Measurements from ENCODE around the gene TRIM7.
A peak's percentile ranks its signal among the peaks of the same experiment; 100 is the strongest.
"Not testable (repeated sequence)": the region's sequence is repeated elsewhere in the genome, so short reads cannot be mapped to it uniquely, and the experiment has no call there.

TRIM7 gene

DNA sequence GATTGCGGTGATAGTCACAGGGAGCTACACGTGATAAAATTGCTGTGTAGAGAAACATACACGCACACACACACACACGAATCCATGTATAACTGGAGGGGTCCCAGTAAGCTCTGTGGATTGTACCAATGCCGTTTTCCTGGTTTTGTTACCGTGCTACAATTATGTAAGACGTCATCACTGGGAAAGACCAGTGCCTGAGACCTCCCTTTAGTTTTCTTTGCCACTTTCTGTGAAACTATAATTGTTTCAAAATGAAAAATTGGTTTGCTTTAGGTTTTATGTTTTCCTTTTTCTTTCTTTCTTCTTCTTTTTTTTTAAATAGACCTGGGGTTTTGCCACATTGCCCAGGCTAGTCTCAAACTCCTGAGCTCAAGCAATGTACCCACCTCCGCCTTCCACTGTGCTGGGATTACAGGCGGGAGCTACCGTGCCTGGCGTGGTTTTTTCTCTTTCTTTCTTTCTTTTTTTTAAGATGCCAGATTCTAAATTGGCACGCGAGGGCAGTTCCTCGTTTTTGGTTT is 36.3 kb downstream of the TRIM7 start:
- Histone ChIP-seq H3K27ac (ENCODE audit: low read depth, low read length, severe bottlenecking) (no peak overlapping the region), H3K9me3 (ENCODE audit: control insufficient read depth, low read length) (no peaks in the 10 kb centered on the region), H3K36me3 (ENCODE audit: control insufficient read depth, insufficient read depth, low read length) (no peaks in the 10 kb centered on the region), H3K4me3 (ENCODE audit: extremely low read depth, insufficient read depth, low read length, poor library complexity, severe bottlenecking) (peak overlapping the region; percentile 29), H3K4me1 (ENCODE audit: control insufficient read depth, insufficient read depth, low read length, poor library complexity, severe bottlenecking) (peaks cover 7% of the 10 kb centered on the region)
- 31 to 41% methylated on average over 6 to 7 of the region's 14 CpGs for WGBS, 2 experiments (ENCODE audit: insufficient coverage in 2 of 2)

DNA sequence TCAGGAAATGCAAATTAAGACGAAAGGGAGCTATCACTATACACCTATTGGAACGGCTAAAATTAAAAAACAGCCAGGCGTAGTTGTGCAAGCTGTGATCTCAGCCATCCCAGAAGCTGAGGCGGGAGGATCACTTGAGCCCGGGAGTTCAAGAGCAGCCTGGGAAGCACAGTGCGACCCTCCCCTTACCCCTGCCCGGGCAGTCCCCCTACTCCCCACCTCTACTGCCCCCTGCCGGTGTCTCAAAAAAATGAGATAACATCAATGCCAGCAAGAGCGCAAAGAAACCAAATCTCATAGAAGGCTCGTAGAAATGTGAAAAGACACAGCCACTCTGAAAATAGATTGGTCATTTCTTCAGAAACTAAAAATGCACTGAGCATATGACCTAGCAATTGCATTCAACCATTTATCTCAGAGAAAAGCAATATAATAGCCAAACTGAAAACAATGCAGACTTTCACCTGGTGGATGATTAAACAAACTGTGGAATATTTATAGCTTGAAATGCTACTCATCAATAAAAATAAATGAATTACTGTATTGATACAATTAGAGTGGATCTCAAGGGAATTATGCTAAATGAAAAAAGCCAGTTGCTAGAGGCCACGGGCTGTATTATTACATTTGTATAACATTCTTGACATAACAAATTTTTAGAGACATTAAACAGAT is 37.0 kb downstream of the TRIM7 start:
- Histone ChIP-seq H3K4me1 (ENCODE audit: control insufficient read depth, insufficient read depth, low read length, poor library complexity, severe bottlenecking) (peaks cover 7% of the 10 kb centered on the region), H3K9me3 (ENCODE audit: control insufficient read depth, low read length) (no peaks in the 10 kb centered on the region), H3K27ac (ENCODE audit: low read depth, low read length, severe bottlenecking) (no peak overlapping the region), H3K4me3 (ENCODE audit: extremely low read depth, insufficient read depth, low read length, poor library complexity, severe bottlenecking) (no peak overlapping the region), H3K36me3 (ENCODE audit: control insufficient read depth, insufficient read depth, low read length) (no peaks in the 10 kb centered on the region)
- 8 to 9% methylated on average over 7 to 10 of the region's 11 CpGs for WGBS, 2 experiments (ENCODE audit: insufficient coverage in 2 of 2)

DNA sequence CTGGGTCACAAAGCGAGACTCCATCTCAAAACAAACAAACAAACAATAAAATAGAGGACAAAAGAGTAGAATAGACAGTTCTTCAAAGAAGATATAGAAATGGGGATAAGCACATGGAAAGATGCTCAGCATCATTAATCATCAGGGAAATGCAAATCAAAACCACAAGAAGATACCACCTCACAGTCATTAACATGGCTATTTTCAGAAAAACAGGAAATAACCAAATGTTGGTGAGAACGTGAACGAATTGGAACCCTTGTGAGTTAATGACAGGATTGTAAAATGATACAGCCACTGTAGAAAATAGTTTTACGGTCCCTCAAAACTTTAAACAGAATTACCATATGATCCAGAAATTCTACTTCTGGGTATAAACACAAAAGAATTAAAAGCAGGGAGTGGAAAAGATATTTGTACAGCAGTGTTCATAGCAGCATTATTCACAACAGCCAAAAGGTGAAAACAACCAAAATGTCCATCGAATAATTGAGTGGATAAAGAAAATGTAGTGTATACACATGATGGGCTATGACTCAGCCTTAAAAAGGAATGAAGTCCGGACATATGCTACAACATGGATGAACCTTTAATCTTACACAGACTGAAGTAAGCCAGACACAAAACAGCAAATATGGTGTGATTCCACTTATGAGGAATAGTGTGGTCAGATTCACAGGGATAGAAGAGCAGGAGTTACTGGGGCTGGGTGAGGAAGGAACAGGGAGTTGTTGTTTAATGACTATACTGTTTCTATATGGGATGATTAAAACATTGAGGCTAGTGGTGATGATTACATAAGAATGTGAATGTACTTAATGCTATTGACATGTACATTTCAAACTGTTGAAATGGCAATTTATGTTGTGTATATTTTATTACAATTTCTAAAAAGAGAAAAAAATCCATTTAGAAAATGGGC is 37.9 kb downstream of the TRIM7 start:
- no peak overlapping the region for H3K4me3 ChIP-seq (ENCODE audit: extremely low read depth, insufficient read depth, low read length, poor library complexity, severe bottlenecking)
- no peaks in the 10 kb centered on the region for H3K36me3 ChIP-seq (ENCODE audit: control insufficient read depth, insufficient read depth, low read length)
- WGBS, 2 experiments (ENCODE audit: insufficient coverage in 2 of 2) = 83 to 87% methylated on average over 1 to 3 of the region's 6 CpGs
- no peak overlapping the region for H3K27ac ChIP-seq (ENCODE audit: low read depth, low read length, severe bottlenecking)
- peaks cover 7% of the 10 kb centered on the region for H3K4me1 ChIP-seq (ENCODE audit: control insufficient read depth, insufficient read depth, low read length, poor library complexity, severe bottlenecking)
- H3K9me3 ChIP-seq (ENCODE audit: control insufficient read depth, low read length) = no peaks in the 10 kb centered on the region

DNA sequence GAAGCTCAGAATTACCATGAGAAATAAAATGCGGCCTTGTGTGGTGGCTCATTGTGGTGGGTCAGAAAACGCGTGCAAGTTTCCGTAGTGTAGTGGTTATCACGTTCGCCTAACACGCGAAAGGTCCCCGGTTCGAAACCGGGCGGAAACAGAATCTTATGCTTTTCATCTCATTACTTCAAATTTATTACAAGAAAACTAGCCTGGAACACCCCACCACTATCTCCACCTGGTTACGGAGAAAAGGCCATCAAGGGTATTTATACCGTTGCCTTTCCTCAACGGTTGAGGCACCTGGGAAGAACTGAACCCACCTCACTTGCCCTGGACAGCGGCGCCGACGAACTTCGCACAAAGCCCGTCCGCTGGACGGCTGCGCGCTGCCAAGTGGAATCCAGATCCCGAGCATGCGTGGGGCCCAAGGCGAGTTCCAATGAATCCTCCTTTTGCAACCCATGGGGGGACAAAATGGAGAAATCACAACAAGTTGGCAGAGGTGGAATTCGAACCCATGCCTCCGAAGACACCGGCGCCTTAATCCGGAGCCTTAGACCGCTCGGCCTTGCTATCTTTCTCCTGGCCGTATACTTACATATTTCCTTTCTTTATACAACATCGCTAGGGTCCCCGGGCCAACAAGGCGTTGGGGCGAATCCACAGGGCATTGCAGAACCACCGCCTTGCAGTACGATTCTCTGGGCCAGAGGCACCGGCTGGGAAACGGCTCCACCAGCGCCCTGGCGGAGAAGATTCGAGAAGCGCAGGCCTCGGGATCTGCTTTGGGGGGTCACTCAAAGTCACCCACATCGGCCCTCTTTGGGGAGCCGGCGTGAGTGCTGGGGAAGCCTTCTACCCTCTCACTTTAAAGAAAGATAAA is 40.7 kb downstream of the TRIM7 start:
- Histone ChIP-seq H3K27ac (ENCODE audit: low read depth, low read length, severe bottlenecking) (no peak overlapping the region), H3K36me3 (ENCODE audit: control insufficient read depth, insufficient read depth, low read length) (no peaks in the 10 kb centered on the region), H3K4me1 (ENCODE audit: control insufficient read depth, insufficient read depth, low read length, poor library complexity, severe bottlenecking) (peaks cover 3% of the 10 kb centered on the region), H3K9me3 (ENCODE audit: control insufficient read depth, low read length) (no peaks in the 10 kb centered on the region), H3K4me3 (ENCODE audit: extremely low read depth, insufficient read depth, low read length, poor library complexity, severe bottlenecking) (peak overlapping the region; percentile 22)
- WGBS, 2 experiments (ENCODE audit: insufficient coverage in 2 of 2) = 78 to 81% methylated on average over 32 to 44 of the region's 52 CpGs

DNA sequence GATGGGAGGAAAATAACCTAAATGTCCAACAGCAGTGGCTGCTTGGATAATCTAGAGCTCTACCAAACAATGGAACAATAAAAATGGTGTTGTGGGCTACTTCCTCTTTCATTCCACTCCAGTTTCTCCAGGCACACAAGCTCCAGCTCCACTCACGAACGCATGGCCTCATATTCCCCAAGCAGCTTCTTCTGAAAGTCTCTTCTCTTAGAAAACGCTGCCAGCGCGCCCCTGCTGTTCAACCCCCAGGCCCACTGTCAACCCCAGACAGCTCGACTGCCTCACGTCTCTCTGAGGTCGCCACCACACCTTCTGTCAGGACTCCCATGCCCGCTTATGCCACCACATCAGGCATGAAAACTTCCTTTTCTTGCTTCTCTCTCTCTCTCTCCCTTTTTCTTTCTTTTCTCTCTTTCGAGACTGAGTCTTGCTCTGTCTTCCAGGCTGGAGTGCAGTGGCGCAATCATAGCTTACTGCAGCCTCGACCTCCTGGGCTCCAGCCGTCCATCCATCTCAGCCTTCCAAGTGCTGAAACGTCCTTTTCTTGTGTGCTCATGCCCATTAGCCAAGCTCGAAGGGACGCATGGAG is 41.4 kb downstream of the TRIM7 start:
- Histone ChIP-seq H3K36me3 (ENCODE audit: control insufficient read depth, insufficient read depth, low read length) (no peaks in the 10 kb centered on the region), H3K4me1 (ENCODE audit: control insufficient read depth, insufficient read depth, low read length, poor library complexity, severe bottlenecking) (no peaks in the 10 kb centered on the region), H3K9me3 (ENCODE audit: control insufficient read depth, low read length) (no peaks in the 10 kb centered on the region), H3K27ac (ENCODE audit: low read depth, low read length, severe bottlenecking) (no peak overlapping the region), H3K4me3 (ENCODE audit: extremely low read depth, insufficient read depth, low read length, poor library complexity, severe bottlenecking) (peak overlapping the region; percentile 22)
- WGBS, 2 experiments (ENCODE audit: insufficient coverage in 2 of 2) = 25 to 26% methylated on average over 12 to 13 of the region's 16 CpGs

DNA sequence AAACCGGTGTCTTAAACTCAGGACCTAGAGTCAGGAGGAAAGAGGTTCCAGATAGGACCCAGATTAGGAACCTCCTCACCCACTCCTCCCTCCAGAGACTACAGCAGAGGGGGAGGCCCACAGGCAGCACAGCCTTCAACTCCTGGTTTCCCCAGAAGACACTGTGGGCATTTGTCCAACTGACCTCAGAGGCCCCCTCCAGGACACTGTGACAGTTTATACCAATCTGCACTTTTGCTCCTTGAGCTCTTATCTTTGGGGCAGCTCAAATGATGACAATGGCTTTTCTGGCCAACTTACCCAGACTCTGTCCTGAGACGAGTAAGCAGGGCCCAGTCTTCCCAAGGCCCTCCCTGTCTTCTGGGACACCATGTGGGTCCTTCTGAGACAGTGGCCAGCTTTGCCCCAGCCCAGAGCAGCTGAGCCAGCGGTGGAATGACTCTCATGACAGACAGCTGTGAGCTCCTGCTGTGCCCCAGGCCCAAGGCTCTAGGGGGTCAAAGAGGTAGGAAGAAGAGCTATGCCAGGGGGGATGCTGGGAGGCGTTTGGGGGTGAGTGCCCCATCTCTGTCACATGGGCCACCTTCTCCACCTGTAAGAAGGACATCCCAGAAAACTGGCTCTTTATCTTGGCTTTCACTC is 43.3 kb downstream of the TRIM7 start:
- no peak overlapping the region for H3K27ac ChIP-seq (ENCODE audit: low read depth, low read length, severe bottlenecking)
- H3K9me3 ChIP-seq (ENCODE audit: control insufficient read depth, low read length) = no peaks in the 10 kb centered on the region
- WGBS, 2 experiments (ENCODE audit: insufficient coverage in 2 of 2) = 83 to 92% methylated on average over 2 of the region's 4 CpGs
- no peak overlapping the region for H3K4me3 ChIP-seq (ENCODE audit: extremely low read depth, insufficient read depth, low read length, poor library complexity, severe bottlenecking)
- no peaks in the 10 kb centered on the region for H3K36me3 ChIP-seq (ENCODE audit: control insufficient read depth, insufficient read depth, low read length)
- H3K4me1 ChIP-seq (ENCODE audit: control insufficient read depth, insufficient read depth, low read length, poor library complexity, severe bottlenecking) = no peaks in the 10 kb centered on the region

DNA sequence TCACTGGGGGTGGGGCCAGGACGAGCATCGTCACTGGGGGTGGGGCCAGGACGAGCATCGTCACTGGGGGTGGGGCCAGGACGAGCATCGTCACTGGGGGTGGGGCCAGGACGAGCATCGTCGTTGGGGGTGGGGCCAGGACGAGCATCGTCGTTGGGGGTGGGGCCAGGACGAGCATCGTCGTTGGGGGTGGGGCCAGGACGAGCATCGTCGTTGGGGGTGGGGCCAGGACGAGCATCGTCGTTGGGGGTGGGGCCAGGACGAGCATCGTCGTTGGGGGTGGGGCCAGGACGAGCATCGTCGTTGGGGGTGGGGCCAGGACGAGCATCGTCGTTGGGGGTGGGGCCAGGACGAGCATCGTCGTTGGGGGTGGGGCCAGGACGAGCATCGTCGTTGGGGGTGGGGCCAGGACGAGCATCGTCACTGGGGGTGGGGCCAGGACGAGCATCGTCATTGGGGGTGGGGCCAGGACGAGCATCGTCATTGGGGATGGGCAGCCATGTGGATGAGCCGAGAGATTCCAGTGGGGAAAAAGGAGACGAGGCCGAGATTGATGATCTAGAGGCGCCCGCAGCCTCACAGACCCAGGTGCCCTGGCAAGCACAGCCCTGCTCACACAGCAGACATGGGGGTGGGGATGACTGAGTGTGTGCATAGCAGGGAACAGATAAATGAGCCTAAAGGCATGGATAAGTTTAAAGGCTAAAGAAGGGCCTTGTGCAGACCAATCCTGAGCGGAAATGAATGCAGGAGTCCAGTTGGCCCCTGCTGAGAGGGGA is 44.1 kb downstream of the TRIM7 start:
- not testable (repeated sequence) for H3K27ac ChIP-seq (ENCODE audit: low read depth, low read length, severe bottlenecking); H3K4me1 ChIP-seq (ENCODE audit: control insufficient read depth, insufficient read depth, low read length, poor library complexity, severe bottlenecking); H3K9me3 ChIP-seq (ENCODE audit: control insufficient read depth, low read length); H3K4me3 ChIP-seq (ENCODE audit: extremely low read depth, insufficient read depth, low read length, poor library complexity, severe bottlenecking); H3K36me3 ChIP-seq (ENCODE audit: control insufficient read depth, insufficient read depth, low read length)
- WGBS, 2 experiments (ENCODE audit: insufficient coverage in 2 of 2) = 46 to 65% methylated on average over 9 to 11 of the region's 48 CpGs

DNA sequence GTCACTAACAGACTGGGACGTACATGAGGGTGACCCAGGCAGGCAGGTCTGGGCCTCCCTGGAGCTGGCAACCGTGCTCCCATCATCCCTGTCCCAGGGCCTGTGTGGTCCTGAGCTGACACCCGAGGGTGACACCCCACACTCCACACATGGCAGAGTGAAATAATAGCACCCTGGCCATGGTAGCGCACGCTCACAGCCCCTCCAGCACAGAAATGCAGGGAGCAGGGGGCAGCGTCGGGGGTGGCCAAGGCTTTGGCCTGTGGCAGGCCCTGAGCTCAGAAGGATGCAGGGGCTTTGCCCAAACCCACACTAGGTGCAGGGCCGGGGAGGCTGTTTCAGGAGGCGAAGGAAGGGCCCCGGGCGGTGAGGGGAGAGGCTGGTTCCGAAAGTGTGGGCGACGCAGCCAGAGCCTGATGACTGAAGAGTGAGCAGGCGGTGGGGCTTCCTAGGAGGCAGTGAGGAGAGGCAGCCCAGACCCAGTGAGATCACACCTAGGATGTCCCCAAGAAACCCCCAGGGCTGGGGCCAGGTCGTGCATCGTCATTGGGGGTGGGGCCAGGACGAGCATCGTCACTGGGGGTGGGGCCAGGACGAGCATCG is 44.7 kb downstream of the TRIM7 start:
- peak overlapping the region; percentile 69 for H3K27ac ChIP-seq (ENCODE audit: low read depth, low read length, severe bottlenecking)
- H3K4me3 ChIP-seq (ENCODE audit: extremely low read depth, insufficient read depth, low read length, poor library complexity, severe bottlenecking) = no peak overlapping the region
- H3K9me3 ChIP-seq (ENCODE audit: control insufficient read depth, low read length) = no peaks in the 10 kb centered on the region
- H3K36me3 ChIP-seq (ENCODE audit: control insufficient read depth, insufficient read depth, low read length) = no peaks in the 10 kb centered on the region
- 85 to 86% methylated on average over 13 to 14 of the region's 21 CpGs for WGBS, 2 experiments (ENCODE audit: insufficient coverage in 2 of 2)
- H3K4me1 ChIP-seq (ENCODE audit: control insufficient read depth, insufficient read depth, low read length, poor library complexity, severe bottlenecking) = no peaks in the 10 kb centered on the region
